GM23248 (cell line): ENCODE data around the gene CPED1. TPM values are rescaled to one million over a fixed set of nuclear protein-coding genes. Genes with fewer than 3 reads are reported as not detected.
"Not testable (repeated sequence)": the region's sequence is repeated elsewhere in the genome, so short reads cannot be mapped to it uniquely, and the experiment has no call there.

Experiments
- DNase-seq: peaks from one replicate; pipeline ENCODE4 v3.0.0-alpha.2; 2015
- H2AFZ ChIP-seq: fragments of 200-600 bp; sonication (generic); 2 replicates; pipeline ENCODE4 v1.6.1; 2016; ENCODE audit warnings: antibody characterized with exemption
- H3F3A ChIP-seq: fragments of 200-600 bp; sonication (generic); 2 replicates; pipeline ENCODE4 v1.6.1; 2016; ENCODE audit warnings: mild to moderate bottlenecking, antibody characterized with exemption, mixed run types; ENCODE audit not compliant: insufficient read depth
- H3K27ac ChIP-seq: fragments of 200-600 bp; sonication (generic); 2 replicates; pipeline ENCODE4 v1.5.1; 2016; ENCODE audit warnings: mild to moderate bottlenecking
- H3K27me3 ChIP-seq: fragments of 200-600 bp; sonication (generic); replicated peaks from 2 replicates; pipeline ENCODE4 v1.6.1; 2016; ENCODE audit warnings: mild to moderate bottlenecking; ENCODE audit not compliant: insufficient read depth
- H3K36me3 ChIP-seq: fragments of 200-600 bp; sonication (generic); 2 replicates; pipeline ENCODE4 v1.6.1; 2016; ENCODE audit warnings: low read depth, mild to moderate bottlenecking
- H3K4me1 ChIP-seq: fragments of 200-600 bp; sonication (generic); 2 replicates; pipeline ENCODE4 v1.6.1; 2016; ENCODE audit warnings: mild to moderate bottlenecking; ENCODE audit not compliant: insufficient read depth
- H3K4me2 ChIP-seq: fragments of 200-600 bp; sonication (generic); one replicate; pipeline ENCODE4 v1.6.1; 2016; ENCODE audit warnings: mild to moderate bottlenecking; ENCODE audit not compliant: unreplicated experiment
- H3K4me3 ChIP-seq: fragments of 200-600 bp; sonication (generic); 2 replicates; pipeline ENCODE4 v1.5.1; 2016; ENCODE audit warnings: mild to moderate bottlenecking
- H3K79me2 ChIP-seq: fragments of 200-600 bp; sonication (generic); 2 replicates; pipeline ENCODE4 v1.6.1; 2016; ENCODE audit warnings: mild to moderate bottlenecking; ENCODE audit not compliant: insufficient read depth
- H3K9ac ChIP-seq: fragments of 200-600 bp; sonication (generic); 2 replicates; pipeline ENCODE4 v1.6.1; 2016; ENCODE audit warnings: mild to moderate bottlenecking
- H3K9me2 ChIP-seq: fragments of 200-600 bp; sonication (generic); 2 replicates; pipeline ENCODE4 v1.6.1; 2016; ENCODE audit warnings: mixed run types, mild to moderate bottlenecking, moderate library complexity; ENCODE audit not compliant: insufficient read depth
- H3K9me3 ChIP-seq: fragments of 200-600 bp; sonication (generic); one replicate; pipeline ENCODE4 v1.6.1; 2017; ENCODE audit warnings: low read depth
- H4K20me1 ChIP-seq: fragments of 200-600 bp; sonication (generic); 2 replicates; pipeline ENCODE4 v1.6.0; 2016; ENCODE audit not compliant: insufficient read depth
- EZH2 ChIP-seq: fragments of 200-600 bp; sonication (generic); IDR thresholded peaks from 2 replicates; pipeline ENCODE4 v1.6.1; 2018; ENCODE audit warnings: antibody characterized with exemption, mild to moderate bottlenecking; ENCODE audit not compliant: insufficient read depth, poor library complexity, severe bottlenecking
- EZH2phosphoT487 ChIP-seq: fragments of 200-600 bp; sonication (generic); IDR thresholded peaks from 2 replicates; pipeline ENCODE4 v1.6.1; 2018; ENCODE audit warnings: antibody characterized with exemption, moderate library complexity, mild to moderate bottlenecking, low read depth; ENCODE audit not compliant: insufficient read depth
- WGBS, 2 experiments: methylation state at CpG; one replicate each; pipeline ENCODE4 v1.1.6; 2015 to 2017; ENCODE audit warnings: low lambda C conversion rate in 2 of 2, low coverage in 1 of 2; ENCODE audit errors: missing lambda C conversion rate in 2 of 2; 5-methylcytosine and 5-hydroxymethylcytosine counted together
- in situ Hi-C: fragments of 300-500 bp; cut with MboI; formaldehyde crosslinking; loops from 2 replicates; pipeline ENCODE4 v1.15.0; 2020
- polyA plus RNA-seq: library from polyadenylated mRNA; unstranded; fragments of >200 nt; fragmentation: Nextera tagmentation; extraction: Ambion mirVana; gene quantifications from 2 replicates; pipeline ENCODE4 v1.2.1, GENCODE V29; 2016
- total RNA-seq: library from RNA; depleted of rRNA; stranded (reverse); fragments of >200 nt; shearing (Covaris generic); gene quantifications from 2 replicates; pipeline ENCODE4 v1.2.3, GENCODE V29; 2014

The CPED1 gene
- total and polyA plus RNA-seq, 2 experiments from 2014 or later, result 12.4 to 20.2 TPM

GRCh38 chr7:121062671-121063279, 74.3 kb downstream of the CPED1 start:
- Histone ChIP-seq H3K36me3 (no peaks in the 10 kb centered on the region; the same call in 1 of the 2 replicates), H2AFZ (no peak overlapping the region), H3F3A (no peaks in the 10 kb centered on the region), H3K9me3 (no peaks in the 10 kb centered on the region), H3K4me3 (no peak overlapping the region), H4K20me1 (no peaks in the 10 kb centered on the region), H3K4me2 (no peak overlapping the region), H3K79me2 (no peaks in the 10 kb centered on the region), H3K4me1 (no peaks in the 10 kb centered on the region), H3K27ac (no peak overlapping the region), H3K9ac (no peak overlapping the region), H3K9me2 (no peaks in the 10 kb centered on the region), H3K27me3 (no peaks in the 10 kb centered on the region)
- no peak for DNase-seq
- in situ Hi-C loops, result no loop called here
- 86 to 89% methylated on average over 11 of the region's 11 CpGs for WGBS, 2 experiments
- no peak for TF ChIP-seq EZH2
- no peak for TF ChIP-seq EZH2phosphoT487

- peaks cover 12% of the 10 kb centered on the region for H3K4me1 ChIP-seq
- H3K27me3 ChIP-seq, in situ Hi-C loops, H3K4me2 ChIP-seq, H3K4me3 ChIP-seq, H3K79me2 ChIP-seq, H3K9me2 ChIP-seq, H3K9ac ChIP-seq, H3K27ac ChIP-seq, DNase-seq, H3K9me3 ChIP-seq, H4K20me1 ChIP-seq, H3K36me3 ChIP-seq, H3F3A ChIP-seq, H2AFZ ChIP-seq: not testable (repeated sequence)
- WGBS, 2 experiments, result 90 to 100% methylated on average over 2 of the region's 2 CpGs
These were observed 79.2 kb downstream of the CPED1 start for GRCh38 chr7:121067717-121068116.

- peak overlapping the region; percentile 19 for H3K4me2 ChIP-seq
- H4K20me1 ChIP-seq, result no peaks in the 10 kb centered on the region
- H3F3A ChIP-seq, result peaks cover 6% of the 10 kb centered on the region; the same call in 1 of the 2 replicates
- no peaks in the 10 kb centered on the region for H3K9me2 ChIP-seq
- H2AFZ ChIP-seq, result peak overlapping the region; percentile 30
- no peaks in the 10 kb centered on the region for H3K79me2 ChIP-seq
- no peak overlapping the region for H3K9ac ChIP-seq
- in situ Hi-C loops, result no loop called here
- H3K4me1 ChIP-seq, result peaks cover 12% of the 10 kb centered on the region
- WGBS, 2 experiments, result 23 to 35% methylated on average over 4 of the region's 4 CpGs
- TF ChIP-seq EZH2 (no peak), EZH2phosphoT487 (no peak)
- peak overlapping the region; percentile 8; the same call in 1 of the 2 replicates for H3K4me3 ChIP-seq
- H3K27ac ChIP-seq, result no peak overlapping the region
- peak; percentile 50 for DNase-seq
- H3K36me3 ChIP-seq, result no peaks in the 10 kb centered on the region; the same call in 1 of the 2 replicates
- no peaks in the 10 kb centered on the region for H3K9me3 ChIP-seq
- no peaks in the 10 kb centered on the region for H3K27me3 ChIP-seq
These were observed 81.0 kb downstream of the CPED1 start for GRCh38 chr7:121069346-121070100.

- Histone ChIP-seq H2AFZ (no peak overlapping the region), H4K20me1 (no peaks in the 10 kb centered on the region), H3K4me2 (no peak overlapping the region), H3K9ac (no peak overlapping the region), H3K27me3 (no peaks in the 10 kb centered on the region), H3K4me1 (peaks cover 16% of the 10 kb centered on the region), H3K9me3 (no peaks in the 10 kb centered on the region), H3K27ac (no peak overlapping the region), H3F3A (peaks cover 10% of the 10 kb centered on the region; the same call in 1 of the 2 replicates), H3K36me3 (no peaks in the 10 kb centered on the region), H3K4me3 (no peak overlapping the region), H3K79me2 (no peaks in the 10 kb centered on the region), H3K9me2 (no peaks in the 10 kb centered on the region)
- in situ Hi-C loops, result no loop called here
- WGBS, 2 experiments, result 96 to 100% methylated on average over 1 of the region's 1 CpG
- no peak for DNase-seq
- no peak for TF ChIP-seq EZH2phosphoT487
- TF ChIP-seq EZH2, result no peak
These were observed 82.6 kb downstream of the CPED1 start for GRCh38 chr7:121071132-121071531.
